Ovary (tissue), 3 donors: Measurements from ENCODE around the gene SMAD1.

ENCODE experiments used
- POLR2A ChIP-seq: fragments of 450-650 bp; IDR thresholded peaks from one replicate; pipeline ENCODE4 v1.6.1; 2017; ENCODE audit warnings: antibody characterized with exemption, mild to moderate bottlenecking, moderate library complexity
- TF ChIP-seq, protein P1 (sequence below), 3 donors: fragments of 450-650 bp in 2 of 3; fragments of 200-600 bp in 1 of 3; IDR thresholded peaks; one replicate each; pipeline versions ENCODE4 v1.5.1 to v1.8.0; 2016 to 2022; ENCODE audit warnings: antibody characterized with exemption in 3 of 3, mild to moderate bottlenecking in 1 of 3
- donor health status: DM: no; HTN: no; CAD: no.

DNA sequence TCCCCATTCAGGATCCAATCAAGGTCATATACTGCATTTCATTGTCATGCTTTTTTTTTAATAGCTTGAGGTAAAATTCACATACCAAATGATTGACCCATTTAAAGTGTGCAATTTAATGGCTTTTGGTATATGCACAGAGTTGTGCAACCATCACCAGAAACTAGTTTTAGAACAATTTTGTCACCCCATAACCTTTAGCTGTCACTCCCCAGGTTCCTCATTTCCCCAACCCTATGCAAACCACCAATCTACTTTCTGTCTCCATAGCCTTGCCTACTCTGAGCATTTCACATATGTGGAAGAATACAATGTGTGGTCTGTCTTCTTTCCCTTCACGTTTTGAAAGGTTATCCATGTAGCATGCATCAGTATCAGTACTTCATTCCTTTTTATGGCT is 1.4 kb upstream of the SMAD1 start:
- TF ChIP-seq, protein P1, sequence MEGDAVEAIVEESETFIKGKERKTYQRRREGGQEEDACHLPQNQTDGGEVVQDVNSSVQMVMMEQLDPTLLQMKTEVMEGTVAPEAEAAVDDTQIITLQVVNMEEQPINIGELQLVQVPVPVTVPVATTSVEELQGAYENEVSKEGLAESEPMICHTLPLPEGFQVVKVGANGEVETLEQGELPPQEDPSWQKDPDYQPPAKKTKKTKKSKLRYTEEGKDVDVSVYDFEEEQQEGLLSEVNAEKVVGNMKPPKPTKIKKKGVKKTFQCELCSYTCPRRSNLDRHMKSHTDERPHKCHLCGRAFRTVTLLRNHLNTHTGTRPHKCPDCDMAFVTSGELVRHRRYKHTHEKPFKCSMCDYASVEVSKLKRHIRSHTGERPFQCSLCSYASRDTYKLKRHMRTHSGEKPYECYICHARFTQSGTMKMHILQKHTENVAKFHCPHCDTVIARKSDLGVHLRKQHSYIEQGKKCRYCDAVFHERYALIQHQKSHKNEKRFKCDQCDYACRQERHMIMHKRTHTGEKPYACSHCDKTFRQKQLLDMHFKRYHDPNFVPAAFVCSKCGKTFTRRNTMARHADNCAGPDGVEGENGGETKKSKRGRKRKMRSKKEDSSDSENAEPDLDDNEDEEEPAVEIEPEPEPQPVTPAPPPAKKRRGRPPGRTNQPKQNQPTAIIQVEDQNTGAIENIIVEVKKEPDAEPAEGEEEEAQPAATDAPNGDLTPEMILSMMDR (IDR thresholded peaks at IDR 0.05) = no peak
- no peak for TF ChIP-seq POLR2A
